Keratinocyte (primary cell): ENCODE results near the gene GGACT.

Source experiments
- CTCF ChIP-seq, 3 experiments: IDR thresholded peaks in 1 of 3; conservative IDR thresholded peaks in 1 of 3; optimal IDR thresholded peaks in 1 of 3; 2 replicates in 2 of 3; 3 replicates in 1 of 3; pipeline versions ENCODE3 to v1.5.1; 2011; ENCODE audit warnings: low read length in 3 of 3, mild to moderate bottlenecking in 3 of 3, moderate library complexity in 2 of 3, control low read depth in 1 of 3, inconsistent platforms in 1 of 3; ENCODE audit not compliant: insufficient read depth in 2 of 3; ENCODE audit errors: extremely low read depth in 1 of 3
- EZH2 ChIP-seq: IDR thresholded peaks from one replicate; pipeline ENCODE4 v1.6.1; 2012; ENCODE audit warnings: inconsistent platforms, mild to moderate bottlenecking, low read length, moderate library complexity

- TF ChIP-seq CTCF (optimal IDR thresholded peaks at IDR 0.05 in 1 of 3, IDR thresholded peaks at IDR 0.05 in 1 of 3, conservative IDR thresholded peaks at IDR 0.05 in 1 of 3; ENCODE audit: extremely low read depth in 1 of 3, insufficient read depth in 2 of 3, low read length in 3 of 3) (no peak), EZH2 (no peak)
Measured at GRCh38 chr13:100515410-100515800, 73.2 kb downstream of the GGACT start.
